OCI-LY7 (cell line): ENCODE measurements around the gene USP21.

Experiments
- EZH2phosphoT487 ChIP-seq: fragments of 200-600 bp; sonication (generic); IDR thresholded peaks from 2 replicates; pipeline ENCODE4 v1.6.1; 2018; ENCODE audit warnings: low read depth, borderline replicate concordance, mild to moderate bottlenecking, mixed run types, antibody characterized with exemption, low read length, moderate library complexity, mixed read lengths
- TF ChIP-seq, protein P1 (sequence below): fragments of 200-600 bp; sonication (generic); conservative IDR thresholded peaks from 2 replicates; pipeline ENCODE4 v1.5.1; 2014; ENCODE audit warnings: mild to moderate bottlenecking, antibody characterized with exemption, low read length, moderate library complexity, mixed read lengths

DNA sequence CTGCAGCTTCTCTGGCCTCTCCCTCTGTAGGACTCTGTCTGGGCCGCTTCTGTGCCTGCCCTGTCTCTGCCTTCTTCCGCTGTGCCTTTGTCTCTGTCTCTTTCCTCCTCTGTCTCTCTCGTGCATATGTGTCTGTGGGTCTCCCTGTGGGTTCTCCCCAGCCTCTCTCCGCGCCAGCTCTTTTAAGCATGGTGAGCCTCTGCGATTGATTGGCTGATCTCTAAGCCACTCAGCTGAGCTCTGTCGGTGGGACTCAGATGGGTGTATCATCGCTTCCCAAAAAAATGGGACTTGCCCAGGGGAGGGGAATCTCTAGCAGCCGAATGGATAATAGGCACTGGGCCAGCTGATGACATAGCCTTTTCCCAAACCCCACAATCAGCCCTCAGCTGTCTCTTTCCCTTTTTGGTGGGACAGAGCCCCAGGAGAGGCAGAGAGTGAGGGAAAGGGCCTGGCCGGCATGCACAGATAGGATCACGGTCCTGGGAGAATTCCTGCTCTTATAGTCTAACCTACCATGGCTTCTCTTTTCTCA is 39.7 kb downstream of the USP21 start, which contains the start of gene ADAMTS4:
- TF ChIP-seq, protein P1, sequence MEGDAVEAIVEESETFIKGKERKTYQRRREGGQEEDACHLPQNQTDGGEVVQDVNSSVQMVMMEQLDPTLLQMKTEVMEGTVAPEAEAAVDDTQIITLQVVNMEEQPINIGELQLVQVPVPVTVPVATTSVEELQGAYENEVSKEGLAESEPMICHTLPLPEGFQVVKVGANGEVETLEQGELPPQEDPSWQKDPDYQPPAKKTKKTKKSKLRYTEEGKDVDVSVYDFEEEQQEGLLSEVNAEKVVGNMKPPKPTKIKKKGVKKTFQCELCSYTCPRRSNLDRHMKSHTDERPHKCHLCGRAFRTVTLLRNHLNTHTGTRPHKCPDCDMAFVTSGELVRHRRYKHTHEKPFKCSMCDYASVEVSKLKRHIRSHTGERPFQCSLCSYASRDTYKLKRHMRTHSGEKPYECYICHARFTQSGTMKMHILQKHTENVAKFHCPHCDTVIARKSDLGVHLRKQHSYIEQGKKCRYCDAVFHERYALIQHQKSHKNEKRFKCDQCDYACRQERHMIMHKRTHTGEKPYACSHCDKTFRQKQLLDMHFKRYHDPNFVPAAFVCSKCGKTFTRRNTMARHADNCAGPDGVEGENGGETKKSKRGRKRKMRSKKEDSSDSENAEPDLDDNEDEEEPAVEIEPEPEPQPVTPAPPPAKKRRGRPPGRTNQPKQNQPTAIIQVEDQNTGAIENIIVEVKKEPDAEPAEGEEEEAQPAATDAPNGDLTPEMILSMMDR: no peak
- no peak for TF ChIP-seq EZH2phosphoT487
